ENCODE data around the gene DPEP1. TPM values are rescaled to one million over a fixed set of nuclear protein-coding genes. Genes with fewer than 3 reads are reported as not detected.

DPEP1 gene
- polyA plus RNA-seq, 1 donor (not counting 4 experiments of a cell fraction or from before 2014, with no cell fraction given): 0.13 TPM

GRCh38 chr16:89687092-89687940, 73.9 kb downstream of the DPEP1 start:
- Histone ChIP-seq H3K27me3 (ENCODE audit: control insufficient read depth, extremely low read depth, insufficient read depth, low read length) (no peaks in the 10 kb centered on the region), H2AFZ (ENCODE audit: control insufficient read depth, low read length) (peak overlapping the region; percentile 62), H4K20me1 (ENCODE audit: control insufficient read depth, extremely low read depth, insufficient read depth, low read length) (no peaks in the 10 kb centered on the region), H3K9me3 (ENCODE audit: control insufficient read depth, low read depth, low read length) (no peaks in the 10 kb centered on the region), H3K4me2 (ENCODE audit: control insufficient read depth, extremely low read depth, insufficient read depth, low read depth, low read length) (peak overlapping the region; percentile 94), H3K79me2 (ENCODE audit: control insufficient read depth, insufficient read depth, low read length) (peaks cover 24% of the 10 kb centered on the region), H3K27ac (ENCODE audit: control insufficient read depth, insufficient read depth, low read length) (peak overlapping the region; percentile 56), H3K4me3 (ENCODE audit: control insufficient read depth in 2 of 3, extremely low read depth in 1 of 3, insufficient read depth in 2 of 3, low read depth in 1 of 3, low read length in 3 of 3) (peak overlapping the region; percentile 60 to 96 (median 93)), H3K4me1 (ENCODE audit: control insufficient read depth, extremely low read depth, insufficient read depth, low read length) (peaks cover 8% of the 10 kb centered on the region), H3K36me3 (ENCODE audit: control insufficient read depth in 2 of 2, extremely low read depth in 1 of 2, insufficient read depth in 2 of 2, low read length in 2 of 2) (peaks cover 20 to 27% of the 10 kb centered on the region in 2 experiments), H3K9ac (ENCODE audit: control insufficient read depth, extremely low read depth, insufficient read depth, low read length) (peak overlapping the region; percentile 85), H3K9me1 (ENCODE audit: control insufficient read depth, extremely low read depth, insufficient read depth, low read length) (no peaks in the 10 kb centered on the region)
- dilution Hi-C loops (cut with MboI; ENCODE audit: extremely low pct_ligation_motif_present, low sequenced_read_pairs): no loop called here
- DNase-seq (ENCODE audit: low read depth, low spot score) (no peak), FAIRE-seq (peak; percentile 34)
- TF ChIP-seq EZH2 (IDR thresholded peaks at IDR 0.05; ENCODE audit: low read length): no peak
- TF ChIP-seq CTCF (optimal IDR thresholded peaks at IDR 0.05 in 1 of 3, IDR thresholded peaks at IDR 0.05 in 1 of 3, conservative IDR thresholded peaks at IDR 0.05 in 1 of 3; ENCODE audit: extremely low read depth in 1 of 3, insufficient read depth in 2 of 3, low read length in 3 of 3): peak in 1 of 3 experiments; percentile 7

Other genes starting within 250 kb of the DPEP1 start
- 23.8 to 48.1 TPM (median 30.1 TPM) in 3 replicates for gene ANKRD11, start 123.1 kb upstream of the DPEP1 start, polyA plus RNA-seq
- gene SPG7, start 105.2 kb upstream of the DPEP1 start, polyA plus RNA-seq: 43.8 to 59.4 TPM (median 45.2 TPM) in 3 replicates
- gene RPL13, start 53.0 kb upstream of the DPEP1 start, polyA plus RNA-seq: 1,741 to 3,736 TPM (median 2,095 TPM) in 3 replicates
- 6.2 to 12.4 TPM (median 9.1 TPM) in 3 replicates for gene CPNE7, start 37.9 kb upstream of the DPEP1 start, polyA plus RNA-seq
- gene CHMP1A, start 44.1 kb downstream of the DPEP1 start, polyA plus RNA-seq: 64.1 to 91.7 TPM (median 87.0 TPM) in 3 replicates
- gene SPATA33, start 44.2 kb downstream of the DPEP1 start, polyA plus RNA-seq: 4.5 to 6.0 TPM (median 5.3 TPM) in 3 replicates
- 30.6 to 40.1 TPM (median 37.0 TPM) in 3 replicates for gene CDK10, start 73.0 kb downstream of the DPEP1 start, polyA plus RNA-seq
- gene SPATA2L, start 88.1 kb downstream of the DPEP1 start, polyA plus RNA-seq: 1.7 to 3.9 TPM (median 2.8 TPM) in 3 replicates
- 1.6 to 4.0 TPM (median 2.3 TPM) in 3 replicates for gene VPS9D1, start 107.3 kb downstream of the DPEP1 start, polyA plus RNA-seq
- gene ZNF276, start 107.9 kb downstream of the DPEP1 start, polyA plus RNA-seq: 9.3 to 17.9 TPM (median 11.3 TPM) in 3 replicates
- 4.0 to 15.6 TPM (median 11.3 TPM) in 3 replicates for gene FANCA, start 203.0 kb downstream of the DPEP1 start, polyA plus RNA-seq
- gene SPIRE2, start 214.8 kb downstream of the DPEP1 start, polyA plus RNA-seq: 1.1 to 1.7 TPM (median 1.3 TPM) in 3 replicates

All from keratinocyte (primary cell).